Posterior vena cava (tissue), 2 donors: ENCODE data around the gene CCDC183. TPM values are rescaled to one million over a fixed set of nuclear protein-coding genes. Genes with fewer than 3 reads are reported as not detected.

ENCODE experiments used
- DNase-seq: peaks from one replicate; pipeline ENCODE4 v3.0.0-alpha.2; 2020; ENCODE audit warnings: low spot score
- intact Hi-C, 2 donors: fragments of 100-400 bp; cut with DNase I; formaldehyde crosslinking; loops; one replicate each; pipeline versions ENCODE4 v1.14.1 to v1.14.2; 2022 to 2023
- microRNA-seq, 2 donors: library from miRNA; unstranded; fragments of <30 nt; microRNA quantifications; one replicate each; pipeline ENCODE4 v1.2.0, GENCODE V29; 2020 to 2021; ENCODE audit warnings: borderline microRNAs expressed in 2 of 2
- total RNA-seq, 2 donors: library from RNA; stranded (reverse); fragmentation: NEBNext Ultra II Directional; extraction: Animal tissue kit (Norgen Biotek cat#: 25700); gene quantifications; one replicate each; pipeline ENCODE4 v1.2.1, GENCODE V29; 2021
- donor health status: DM: yes; HTN: yes; CAD: no.
- donor health status: DM: yes; HTN: yes; CAD: no.

CCDC183 gene
- total RNA-seq, 2 donors from 2014 or later, result 0.29 to 0.42 TPM

DNA sequence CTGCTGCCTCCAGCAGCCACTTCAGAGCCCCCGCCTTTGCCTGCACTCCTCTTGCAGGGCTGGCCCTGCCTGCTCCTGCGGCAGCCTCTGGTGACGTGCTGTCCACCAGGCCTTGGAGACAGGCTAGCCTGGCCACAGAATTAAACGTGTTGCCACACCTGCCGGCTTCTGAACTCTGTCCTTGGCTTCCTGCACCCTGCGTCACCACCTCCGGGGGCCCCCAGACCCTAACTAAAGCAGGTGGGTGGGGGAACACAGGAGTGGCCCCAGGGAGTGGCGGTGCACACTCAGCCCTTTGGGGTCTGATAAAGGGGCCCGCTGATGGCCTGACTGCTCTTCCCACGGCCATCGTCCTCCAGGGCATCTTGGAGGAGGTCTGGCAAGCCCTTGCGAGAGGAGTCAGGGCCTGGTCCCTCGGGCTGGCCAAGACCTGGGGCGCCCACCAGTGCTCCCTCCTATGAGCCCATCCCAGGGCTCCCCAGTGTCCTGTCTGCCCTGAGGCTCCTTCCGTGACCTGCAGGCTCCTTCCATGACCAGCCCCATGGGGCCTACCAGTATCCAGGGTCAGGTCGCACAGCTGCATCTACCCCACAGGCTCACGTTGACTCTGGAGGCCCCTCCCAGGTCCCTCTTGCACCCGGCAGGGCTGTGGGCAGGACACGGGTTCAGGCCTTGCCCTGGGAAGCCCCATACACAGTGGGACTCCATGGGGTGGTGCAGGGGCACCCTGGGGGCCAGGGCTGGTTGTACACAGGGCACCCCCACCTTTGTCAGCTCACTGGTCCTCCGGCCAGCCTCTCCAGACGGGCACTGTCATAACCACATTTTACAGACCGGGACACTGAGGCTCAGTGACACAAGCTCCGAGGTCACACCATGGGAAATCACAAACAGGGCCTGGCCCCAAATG is 55.0 kb downstream of the CCDC183 start:
- intact Hi-C loops, result no loop called here
- DNase-seq, result no peak

DNA sequence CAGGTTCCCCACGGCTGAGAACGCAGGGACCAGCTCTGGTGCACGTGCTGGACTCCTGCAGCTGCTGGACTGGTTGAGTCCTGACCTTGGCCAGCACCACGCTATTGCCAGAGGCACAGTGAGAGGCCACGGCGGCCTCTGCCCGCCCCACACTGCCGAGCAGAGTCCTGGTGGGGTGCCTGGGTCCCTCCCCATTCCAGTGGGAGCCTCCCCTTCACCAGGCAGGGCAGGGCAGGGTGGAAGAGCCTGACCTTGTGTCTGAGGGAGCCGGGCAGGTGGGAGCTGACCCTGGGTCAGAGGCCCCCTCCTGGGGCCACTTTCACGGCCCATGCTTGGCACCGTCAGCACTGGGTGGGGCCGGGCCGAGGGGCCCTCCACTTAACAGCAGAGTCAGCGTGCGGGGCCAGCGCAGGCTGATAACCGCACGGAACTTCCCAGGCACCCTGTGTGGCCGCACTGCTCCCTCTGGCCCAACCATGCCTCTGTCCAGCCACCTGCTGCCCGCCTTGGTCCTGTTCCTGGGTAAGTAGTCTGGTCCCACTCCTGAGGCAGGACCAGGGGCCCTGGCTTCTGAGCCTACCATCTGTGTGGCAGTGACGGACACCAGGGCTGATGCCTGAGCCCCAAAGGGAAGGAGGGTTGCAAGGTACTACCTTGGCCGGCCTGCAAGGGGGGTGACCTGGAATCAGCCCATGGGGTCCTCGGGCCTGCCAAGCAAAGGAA is 56.0 kb downstream of the CCDC183 start, which contains the start of gene MAMDC4:
Gene MAMDC4 (plus strand): TSS at position 406 of the 723 bp plus-strand sequence. CDS start 71 bp downstream, at position 477.
- intact Hi-C loops, result no loop called here
- no peak for DNase-seq

DNA sequence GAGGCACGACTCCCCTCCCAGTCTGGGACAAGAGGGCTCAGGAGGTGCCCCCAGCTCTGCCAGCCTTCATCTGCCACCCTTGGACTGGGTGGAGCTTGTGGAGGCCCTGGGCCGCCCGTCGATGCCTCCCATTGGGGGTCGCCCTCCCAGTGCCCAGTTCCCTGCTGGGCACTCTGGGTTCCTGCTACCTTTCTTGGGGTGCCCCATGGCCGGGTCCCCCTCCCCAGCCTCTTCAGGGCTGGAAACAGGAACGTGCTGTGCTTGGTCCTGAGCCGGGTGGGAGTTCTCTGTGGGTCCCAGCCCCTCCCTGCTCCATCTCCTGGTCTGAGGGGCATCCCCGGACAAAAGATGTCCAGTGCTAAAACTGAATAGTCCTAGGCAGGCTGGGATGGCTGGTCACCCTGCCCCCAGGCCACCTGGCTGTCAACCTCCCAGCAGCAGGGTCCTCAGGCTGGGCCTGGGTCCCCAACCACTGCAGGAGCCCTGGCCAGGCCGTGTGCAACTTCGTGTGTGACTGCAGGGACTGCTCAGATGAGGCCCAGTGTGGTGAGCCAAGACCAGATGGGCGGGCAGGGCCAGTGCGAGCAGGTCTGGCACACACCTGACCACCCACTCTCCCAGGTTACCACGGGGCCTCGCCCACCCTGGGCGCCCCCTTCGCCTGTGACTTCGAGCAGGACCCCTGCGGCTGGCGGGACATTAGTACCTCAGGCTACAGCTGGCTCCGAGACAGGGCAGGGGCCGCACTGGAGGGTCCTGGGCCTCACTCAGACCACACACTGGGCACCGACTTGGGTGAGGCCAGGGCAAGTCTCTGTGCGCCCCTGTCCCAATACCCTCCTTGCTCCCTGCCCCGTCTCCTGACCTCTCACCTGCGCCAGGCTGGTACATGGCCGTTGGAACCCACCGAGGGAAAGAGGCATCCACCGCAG is 56.8 kb downstream of the CCDC183 start:
- intact Hi-C loops, result no loop called here
- DNase-seq, result no peak

DNA sequence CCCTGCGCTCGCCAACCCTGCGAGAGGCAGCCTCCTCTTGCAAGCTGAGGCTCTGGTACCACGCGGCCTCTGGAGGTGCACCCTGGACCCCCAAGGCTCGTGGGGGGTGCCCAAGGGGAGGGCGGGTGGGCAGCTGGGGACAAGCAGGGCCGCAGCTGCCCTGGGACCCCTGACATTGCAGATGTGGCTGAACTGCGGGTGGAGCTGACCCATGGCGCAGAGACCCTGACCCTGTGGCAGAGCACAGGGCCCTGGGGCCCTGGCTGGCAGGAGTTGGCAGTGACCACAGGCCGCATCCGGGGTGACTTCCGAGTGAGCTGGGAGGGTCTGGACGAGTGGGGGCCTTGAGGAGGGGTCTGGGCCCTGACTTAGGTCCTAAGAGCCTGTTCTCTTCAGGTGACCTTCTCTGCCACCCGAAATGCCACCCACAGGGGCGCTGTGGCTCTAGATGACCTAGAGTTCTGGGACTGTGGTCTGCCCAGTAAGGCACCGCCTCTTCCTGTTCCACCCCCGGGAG is 57.5 kb downstream of the CCDC183 start:
- intact Hi-C loops, result no loop called here
- no peak for DNase-seq

DNA sequence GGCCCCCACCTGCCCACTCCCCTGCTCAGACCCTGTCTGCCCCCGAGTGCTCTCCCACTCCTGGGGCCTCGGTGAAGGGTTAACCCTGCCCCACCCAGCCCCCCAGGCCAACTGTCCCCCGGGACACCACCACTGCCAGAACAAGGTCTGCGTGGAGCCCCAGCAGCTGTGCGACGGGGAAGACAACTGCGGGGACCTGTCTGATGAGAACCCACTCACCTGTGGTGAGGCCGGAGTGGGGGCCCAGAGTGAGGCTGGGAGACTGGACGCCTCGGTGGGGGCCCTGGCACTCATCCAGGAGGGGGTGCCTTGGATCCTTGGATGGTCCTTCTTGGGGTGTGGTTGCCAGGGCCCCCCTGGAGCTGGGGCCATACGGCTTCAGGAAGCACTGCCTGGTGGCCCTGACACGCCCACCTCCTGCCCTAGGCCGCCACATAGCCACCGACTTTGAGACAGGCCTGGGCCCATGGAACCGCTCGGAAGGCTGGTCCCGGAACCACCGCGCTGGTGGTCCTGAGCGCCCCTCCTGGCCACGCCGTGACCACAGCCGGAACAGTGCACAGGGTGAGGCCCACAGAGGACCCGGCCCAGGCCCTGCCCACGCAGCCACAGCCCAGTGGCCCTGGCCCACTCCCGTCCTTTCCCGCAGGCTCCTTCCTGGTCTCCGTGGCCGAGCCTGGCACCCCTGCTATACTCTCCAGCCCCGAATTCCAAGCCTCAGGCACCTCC is 58.1 kb downstream of the CCDC183 start:
- intact Hi-C loops, result no loop called here
- no peak for DNase-seq

DNA sequence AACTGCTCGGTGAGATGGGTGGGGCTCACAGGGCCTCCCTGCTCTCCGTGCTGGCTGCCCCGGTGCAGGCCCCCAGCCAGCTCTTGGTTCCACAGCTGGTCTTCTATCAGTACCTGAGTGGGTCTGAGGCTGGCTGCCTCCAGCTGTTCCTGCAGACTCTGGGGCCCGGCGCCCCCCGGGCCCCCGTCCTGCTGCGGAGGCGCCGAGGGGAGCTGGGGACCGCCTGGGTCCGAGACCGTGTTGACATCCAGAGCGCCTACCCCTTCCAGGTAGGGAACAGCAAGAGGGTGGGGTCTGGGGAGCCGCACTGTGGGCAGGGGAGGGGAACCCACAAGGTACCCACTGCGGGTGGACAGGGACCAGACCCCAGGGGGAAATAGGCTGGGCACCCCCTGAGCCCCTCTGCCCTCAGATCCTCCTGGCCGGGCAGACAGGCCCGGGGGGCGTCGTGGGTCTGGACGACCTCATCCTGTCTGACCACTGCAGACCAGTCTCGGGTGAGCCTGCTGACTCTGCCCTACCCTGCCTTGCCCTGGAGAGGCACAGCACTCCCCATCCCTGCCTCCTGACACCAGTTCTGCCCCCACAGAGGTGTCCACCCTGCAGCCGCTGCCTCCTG is 58.8 kb downstream of the CCDC183 start:
- intact Hi-C loops, result no loop called here
- no peak for DNase-seq

DNA sequence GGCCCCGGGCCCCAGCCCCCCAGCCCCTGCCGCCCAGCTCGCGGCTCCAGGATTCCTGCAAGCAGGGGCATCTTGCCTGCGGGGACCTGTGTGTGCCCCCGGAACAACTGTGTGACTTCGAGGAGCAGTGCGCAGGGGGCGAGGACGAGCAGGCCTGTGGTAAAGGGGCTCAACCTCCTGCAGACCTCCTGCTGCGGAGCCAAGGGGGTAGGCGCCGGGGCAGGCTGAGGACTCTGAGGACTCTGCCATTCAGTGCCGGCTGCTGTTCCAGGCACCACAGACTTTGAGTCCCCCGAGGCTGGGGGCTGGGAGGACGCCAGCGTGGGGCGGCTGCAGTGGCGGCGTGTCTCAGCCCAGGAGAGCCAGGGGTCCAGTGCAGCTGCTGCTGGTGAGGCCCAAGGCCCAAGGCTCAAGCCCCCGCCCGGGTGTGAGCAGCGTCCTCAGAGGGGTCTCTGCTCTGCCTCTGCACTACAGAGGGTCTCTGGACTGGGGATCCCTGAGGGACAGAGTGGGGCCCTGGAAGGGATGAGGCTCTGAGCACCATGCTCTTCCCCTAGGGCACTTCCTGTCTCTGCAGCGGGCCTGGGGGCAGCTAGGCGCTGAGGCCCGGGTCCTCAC is 59.4 kb downstream of the CCDC183 start:
- intact Hi-C loops, result no loop called here
- DNase-seq, result no peak

DNA sequence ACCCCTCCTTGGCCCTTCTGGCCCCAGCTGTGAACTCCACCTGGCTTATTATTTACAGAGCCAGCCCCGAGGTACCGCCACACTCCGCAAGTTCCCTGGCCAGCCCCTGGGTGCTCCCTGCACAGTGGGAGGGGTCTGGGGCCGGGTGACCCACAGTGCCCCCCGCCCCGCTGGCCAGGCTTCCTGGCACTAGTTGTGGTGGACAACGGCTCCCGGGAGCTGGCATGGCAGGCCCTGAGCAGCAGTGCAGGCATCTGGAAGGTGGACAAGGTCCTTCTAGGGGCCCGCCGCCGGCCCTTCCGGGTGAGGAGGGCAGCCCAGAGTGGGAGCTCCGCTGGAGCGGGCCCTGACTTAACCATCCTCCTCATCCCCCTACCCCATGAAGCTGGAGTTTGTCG is 59.9 kb downstream of the CCDC183 start:
- intact Hi-C loops, result no loop called here
- no peak for DNase-seq

DNA sequence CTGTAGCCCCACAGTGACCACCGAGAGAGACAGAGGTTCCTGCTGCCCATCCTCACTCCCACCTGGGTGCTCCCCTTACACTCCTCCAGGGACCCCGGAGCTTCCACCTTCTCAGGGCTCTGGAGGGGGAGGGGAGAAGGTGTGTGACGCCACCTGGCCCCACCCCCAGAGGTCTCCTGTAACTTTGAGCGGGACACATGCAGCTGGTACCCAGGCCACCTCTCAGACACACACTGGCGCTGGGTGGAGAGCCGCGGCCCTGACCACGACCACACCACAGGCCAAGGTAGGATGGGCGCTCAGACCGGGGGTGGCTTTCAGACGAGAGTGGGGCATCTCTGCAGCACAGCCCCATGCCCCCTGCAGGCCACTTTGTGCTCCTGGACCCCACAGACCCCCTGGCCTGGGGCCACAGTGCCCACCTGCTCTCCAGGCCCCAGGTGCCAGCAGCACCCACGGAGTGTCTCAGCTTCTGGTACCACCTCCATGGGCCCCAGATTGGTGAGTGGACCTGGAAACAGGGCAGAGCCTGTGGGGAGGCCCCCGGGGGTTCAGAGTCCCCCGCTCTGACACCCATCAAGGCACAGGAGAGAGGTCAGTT is 60.5 kb downstream of the CCDC183 start:
- DNase-seq, result no peak
- intact Hi-C loops, result no loop called here

DNA sequence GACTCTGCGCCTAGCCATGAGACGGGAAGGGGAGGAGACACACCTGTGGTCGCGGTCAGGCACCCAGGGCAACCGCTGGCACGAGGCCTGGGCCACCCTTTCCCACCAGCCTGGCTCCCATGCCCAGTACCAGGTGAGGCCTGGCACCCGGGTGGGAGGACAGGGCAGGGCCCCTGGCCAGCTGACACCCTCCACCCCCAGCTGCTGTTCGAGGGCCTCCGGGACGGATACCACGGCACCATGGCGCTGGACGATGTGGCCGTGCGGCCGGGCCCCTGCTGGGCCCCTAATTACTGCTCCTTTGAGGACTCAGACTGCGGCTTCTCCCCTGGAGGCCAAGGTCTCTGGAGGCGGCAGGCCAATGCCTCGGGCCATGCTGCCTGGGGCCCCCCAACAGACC is 61.0 kb downstream of the CCDC183 start:
- intact Hi-C loops, result no loop called here
- DNase-seq, result no peak

Small RNA genes lying within 50 kb of the gene (microRNA-seq; reads per million reads assigned to microRNA genes)
- gene MIR4292, result 0 reads per million in 2 donors
- gene MIR6722, result 0 reads per million in 2 donors

Other genes with a start within 250 kb of the CCDC183 start
- 100 to 1,000 TPM in 1 of 2 donors, 10 to 100 TPM in 1; 91.4 to 118 TPM for gene EGFL7, start 133.4 kb upstream of the CCDC183 start, total RNA-seq
- 10 to 100 TPM; 27.1 to 28.8 TPM for gene AGPAT2, start 108.9 kb upstream of the CCDC183 start, total RNA-seq
- gene DIPK1B, start 83.8 kb upstream of the CCDC183 start, total RNA-seq, result 1 to 10 TPM; 7.1 to 8.3 TPM
- 10 to 100 TPM in 1 of 2 donors, 1 to 10 TPM in 1; 9.2 to 10.0 TPM for gene LCN10, start 53.4 kb upstream of the CCDC183 start, total RNA-seq
- 10 to 100 TPM; 22.8 to 36.9 TPM for gene LCN6, start 47.8 kb upstream of the CCDC183 start, total RNA-seq
- gene LCN8, start 38.1 kb upstream of the CCDC183 start, total RNA-seq, result not detected
- gene LCN15, start 31.8 kb upstream of the CCDC183 start, total RNA-seq, result not detected
- gene TMEM141, start 5.0 kb upstream of the CCDC183 start, total RNA-seq, result 10 to 100 TPM; 28.1 to 33.9 TPM
- 10 to 100 TPM; 47.9 to 49.8 TPM for gene RABL6, start 11.6 kb downstream of the CCDC183 start, total RNA-seq
- 1 to 10 TPM; 4.7 to 5.9 TPM for gene AJM1, start 46.1 kb downstream of the CCDC183 start, total RNA-seq
- gene PHPT1, start 53.1 kb downstream of the CCDC183 start, total RNA-seq, result 10 to 100 TPM; 71.7 to 87.9 TPM
- 1 to 10 TPM; 1.5 to 2.4 TPM for gene MAMDC4, start 56.0 kb downstream of the CCDC183 start, total RNA-seq
- 100 to 1,000 TPM; 178 to 191 TPM for gene EDF1, start 70.0 kb downstream of the CCDC183 start, total RNA-seq
- gene TRAF2, start 90.2 kb downstream of the CCDC183 start, total RNA-seq, result 10 to 100 TPM in 1 of 2 donors, 1 to 10 TPM in 1; 8.7 to 10.9 TPM
- 100 to 1,000 TPM in 1 of 2 donors, 10 to 100 TPM in 1; 95.0 to 100 TPM for gene FBXW5, start 148.4 kb downstream of the CCDC183 start, total RNA-seq
- gene C8G, start 148.9 kb downstream of the CCDC183 start, total RNA-seq, result 1 to 10 TPM; 1.4 TPM
- under 1 TPM; 0.62 to 0.88 TPM for gene LCN12, start 155.9 kb downstream of the CCDC183 start, total RNA-seq
- 100 to 1,000 TPM; 475 to 547 TPM for gene PTGDS, start 181.2 kb downstream of the CCDC183 start, total RNA-seq
- gene LCNL1, start 186.7 kb downstream of the CCDC183 start, total RNA-seq, result 1 to 10 TPM; 2.0 to 2.4 TPM
- 10 to 100 TPM; 23.1 to 25.4 TPM for gene PAXX, start 196.1 kb downstream of the CCDC183 start, total RNA-seq
- gene CLIC3, start 200.2 kb downstream of the CCDC183 start, total RNA-seq, result 1 to 10 TPM; 1.9 to 3.8 TPM
- gene ABCA2, start 231.9 kb downstream of the CCDC183 start, total RNA-seq, result 10 to 100 TPM; 30.8 to 32.8 TPM
- gene FUT7, start 235.8 kb downstream of the CCDC183 start, total RNA-seq, result under 1 TPM; 0.24 to 0.32 TPM
- gene NPDC1, start 249.8 kb downstream of the CCDC183 start, total RNA-seq, result 100 to 1,000 TPM; 129 to 133 TPM